Measurements from ENCODE around the gene RNF213.

DNA sequence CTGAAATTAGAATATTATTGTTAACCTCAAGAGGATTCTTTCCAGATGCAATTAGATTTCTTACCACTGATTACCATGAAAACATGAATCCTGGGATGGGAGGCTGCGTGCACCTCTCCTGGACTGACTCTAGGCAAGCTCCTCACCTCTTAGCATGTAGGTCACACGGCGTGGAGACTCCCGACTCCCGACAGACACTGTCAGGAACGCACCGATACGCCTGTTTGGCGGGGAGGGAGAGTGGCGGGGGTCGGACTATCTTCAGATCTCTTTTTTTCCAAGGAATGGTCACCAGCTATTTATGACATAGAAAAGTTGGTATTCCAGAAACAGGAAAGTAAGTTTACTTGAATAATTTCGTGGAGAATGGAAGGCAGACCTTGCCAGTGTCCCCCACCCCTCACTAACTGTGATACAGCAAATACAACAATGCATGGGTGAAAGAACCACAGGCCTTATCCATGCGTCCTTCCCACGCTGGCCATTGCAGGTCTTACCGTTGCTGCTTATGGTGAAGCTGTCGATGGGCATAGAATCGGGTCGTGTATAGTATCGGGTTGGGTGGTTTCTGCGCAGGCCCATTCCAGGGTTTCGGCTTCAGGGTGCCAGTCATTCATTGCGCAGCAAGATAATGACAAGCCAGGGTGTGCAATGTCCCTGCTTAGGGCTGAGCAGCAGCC, 91.7 kb downstream of the RNF213 start:
- TF ChIP-seq, protein P1, sequence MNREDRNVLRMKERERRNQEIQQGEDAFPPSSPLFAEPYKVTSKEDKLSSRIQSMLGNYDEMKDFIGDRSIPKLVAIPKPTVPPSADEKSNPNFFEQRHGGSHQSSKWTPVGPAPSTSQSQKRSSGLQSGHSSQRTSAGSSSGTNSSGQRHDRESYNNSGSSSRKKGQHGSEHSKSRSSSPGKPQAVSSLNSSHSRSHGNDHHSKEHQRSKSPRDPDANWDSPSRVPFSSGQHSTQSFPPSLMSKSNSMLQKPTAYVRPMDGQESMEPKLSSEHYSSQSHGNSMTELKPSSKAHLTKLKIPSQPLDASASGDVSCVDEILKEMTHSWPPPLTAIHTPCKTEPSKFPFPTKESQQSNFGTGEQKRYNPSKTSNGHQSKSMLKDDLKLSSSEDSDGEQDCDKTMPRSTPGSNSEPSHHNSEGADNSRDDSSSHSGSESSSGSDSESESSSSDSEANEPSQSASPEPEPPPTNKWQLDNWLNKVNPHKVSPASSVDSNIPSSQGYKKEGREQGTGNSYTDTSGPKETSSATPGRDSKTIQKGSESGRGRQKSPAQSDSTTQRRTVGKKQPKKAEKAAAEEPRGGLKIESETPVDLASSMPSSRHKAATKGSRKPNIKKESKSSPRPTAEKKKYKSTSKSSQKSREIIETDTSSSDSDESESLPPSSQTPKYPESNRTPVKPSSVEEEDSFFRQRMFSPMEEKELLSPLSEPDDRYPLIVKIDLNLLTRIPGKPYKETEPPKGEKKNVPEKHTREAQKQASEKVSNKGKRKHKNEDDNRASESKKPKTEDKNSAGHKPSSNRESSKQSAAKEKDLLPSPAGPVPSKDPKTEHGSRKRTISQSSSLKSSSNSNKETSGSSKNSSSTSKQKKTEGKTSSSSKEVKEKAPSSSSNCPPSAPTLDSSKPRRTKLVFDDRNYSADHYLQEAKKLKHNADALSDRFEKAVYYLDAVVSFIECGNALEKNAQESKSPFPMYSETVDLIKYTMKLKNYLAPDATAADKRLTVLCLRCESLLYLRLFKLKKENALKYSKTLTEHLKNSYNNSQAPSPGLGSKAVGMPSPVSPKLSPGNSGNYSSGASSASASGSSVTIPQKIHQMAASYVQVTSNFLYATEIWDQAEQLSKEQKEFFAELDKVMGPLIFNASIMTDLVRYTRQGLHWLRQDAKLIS (CRISPR knock-in tag; IDR thresholded peaks at IDR 0.05; ENCODE audit: borderline replicate concordance) = no peak
- TF ChIP-seq, protein P2, sequence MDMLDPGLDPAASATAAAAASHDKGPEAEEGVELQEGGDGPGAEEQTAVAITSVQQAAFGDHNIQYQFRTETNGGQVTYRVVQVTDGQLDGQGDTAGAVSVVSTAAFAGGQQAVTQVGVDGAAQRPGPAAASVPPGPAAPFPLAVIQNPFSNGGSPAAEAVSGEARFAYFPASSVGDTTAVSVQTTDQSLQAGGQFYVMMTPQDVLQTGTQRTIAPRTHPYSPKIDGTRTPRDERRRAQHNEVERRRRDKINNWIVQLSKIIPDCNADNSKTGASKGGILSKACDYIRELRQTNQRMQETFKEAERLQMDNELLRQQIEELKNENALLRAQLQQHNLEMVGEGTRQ (CRISPR knock-in tag; IDR thresholded peaks at IDR 0.05) = no peak
- TF ChIP-seq, protein P3, sequence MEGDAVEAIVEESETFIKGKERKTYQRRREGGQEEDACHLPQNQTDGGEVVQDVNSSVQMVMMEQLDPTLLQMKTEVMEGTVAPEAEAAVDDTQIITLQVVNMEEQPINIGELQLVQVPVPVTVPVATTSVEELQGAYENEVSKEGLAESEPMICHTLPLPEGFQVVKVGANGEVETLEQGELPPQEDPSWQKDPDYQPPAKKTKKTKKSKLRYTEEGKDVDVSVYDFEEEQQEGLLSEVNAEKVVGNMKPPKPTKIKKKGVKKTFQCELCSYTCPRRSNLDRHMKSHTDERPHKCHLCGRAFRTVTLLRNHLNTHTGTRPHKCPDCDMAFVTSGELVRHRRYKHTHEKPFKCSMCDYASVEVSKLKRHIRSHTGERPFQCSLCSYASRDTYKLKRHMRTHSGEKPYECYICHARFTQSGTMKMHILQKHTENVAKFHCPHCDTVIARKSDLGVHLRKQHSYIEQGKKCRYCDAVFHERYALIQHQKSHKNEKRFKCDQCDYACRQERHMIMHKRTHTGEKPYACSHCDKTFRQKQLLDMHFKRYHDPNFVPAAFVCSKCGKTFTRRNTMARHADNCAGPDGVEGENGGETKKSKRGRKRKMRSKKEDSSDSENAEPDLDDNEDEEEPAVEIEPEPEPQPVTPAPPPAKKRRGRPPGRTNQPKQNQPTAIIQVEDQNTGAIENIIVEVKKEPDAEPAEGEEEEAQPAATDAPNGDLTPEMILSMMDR (IDR thresholded peaks at IDR 0.05) = no peak
- TF ChIP-seq TCF7 (CRISPR knock-in tag; IDR thresholded peaks at IDR 0.05; ENCODE audit: low read depth) = no peak
- no peak for TF ChIP-seq ZBTB21 (CRISPR knock-in tag; IDR thresholded peaks at IDR 0.05; ENCODE audit: borderline replicate concordance)
- TF ChIP-seq, protein P4, sequence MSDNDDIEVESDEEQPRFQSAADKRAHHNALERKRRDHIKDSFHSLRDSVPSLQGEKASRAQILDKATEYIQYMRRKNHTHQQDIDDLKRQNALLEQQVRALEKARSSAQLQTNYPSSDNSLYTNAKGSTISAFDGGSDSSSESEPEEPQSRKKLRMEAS (CRISPR knock-in tag; IDR thresholded peaks at IDR 0.05) = no peak
- TF ChIP-seq ESRRA (CRISPR knock-in tag; IDR thresholded peaks at IDR 0.05; ENCODE audit: borderline replicate concordance) = no peak
- TF ChIP-seq ZNF263 (CRISPR knock-in tag; IDR thresholded peaks at IDR 0.05; ENCODE audit: low read depth) = no peak
- TF ChIP-seq, protein P5, sequence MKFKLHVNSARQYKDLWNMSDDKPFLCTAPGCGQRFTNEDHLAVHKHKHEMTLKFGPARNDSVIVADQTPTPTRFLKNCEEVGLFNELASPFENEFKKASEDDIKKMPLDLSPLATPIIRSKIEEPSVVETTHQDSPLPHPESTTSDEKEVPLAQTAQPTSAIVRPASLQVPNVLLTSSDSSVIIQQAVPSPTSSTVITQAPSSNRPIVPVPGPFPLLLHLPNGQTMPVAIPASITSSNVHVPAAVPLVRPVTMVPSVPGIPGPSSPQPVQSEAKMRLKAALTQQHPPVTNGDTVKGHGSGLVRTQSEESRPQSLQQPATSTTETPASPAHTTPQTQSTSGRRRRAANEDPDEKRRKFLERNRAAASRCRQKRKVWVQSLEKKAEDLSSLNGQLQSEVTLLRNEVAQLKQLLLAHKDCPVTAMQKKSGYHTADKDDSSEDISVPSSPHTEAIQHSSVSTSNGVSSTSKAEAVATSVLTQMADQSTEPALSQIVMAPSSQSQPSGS (CRISPR knock-in tag; IDR thresholded peaks at IDR 0.05; ENCODE audit: borderline replicate concordance, low read depth) = no peak
- no peak for TF ChIP-seq FOXK1 (CRISPR knock-in tag; IDR thresholded peaks at IDR 0.05)
- no peak for TF ChIP-seq ZNF671 (CRISPR knock-in tag; IDR thresholded peaks at IDR 0.05)

Data from WTC11 (cell line).